ENCODE data around the gene ACACB.

The ACACB gene

DNA sequence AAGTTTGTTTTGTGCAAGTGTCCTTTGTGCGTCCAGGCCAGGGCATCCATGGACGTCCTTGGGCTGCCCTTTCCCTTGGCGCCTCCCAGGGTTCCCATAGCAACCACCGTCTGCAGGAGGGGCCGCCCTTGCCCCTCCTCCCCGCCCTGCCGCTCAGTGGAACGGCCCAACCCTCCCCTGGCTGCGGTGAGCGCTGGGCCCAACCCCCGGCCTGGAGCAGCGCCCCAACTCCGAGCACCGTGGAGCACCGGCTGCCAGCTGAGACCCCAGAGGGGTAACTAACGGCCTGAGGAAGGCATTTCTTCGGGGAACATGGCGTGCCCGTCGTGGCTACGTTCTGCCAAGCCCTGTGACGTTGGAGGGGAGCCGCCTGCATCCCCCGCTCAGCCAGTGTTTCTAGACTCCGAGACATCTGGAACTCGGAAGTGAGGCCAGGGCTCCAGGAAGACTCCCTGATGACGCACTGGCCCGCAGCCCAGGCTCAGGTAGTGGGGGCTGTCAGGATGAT is 5.3 kb upstream of the ACACB start:
- DNase-seq: no peak

DNA sequence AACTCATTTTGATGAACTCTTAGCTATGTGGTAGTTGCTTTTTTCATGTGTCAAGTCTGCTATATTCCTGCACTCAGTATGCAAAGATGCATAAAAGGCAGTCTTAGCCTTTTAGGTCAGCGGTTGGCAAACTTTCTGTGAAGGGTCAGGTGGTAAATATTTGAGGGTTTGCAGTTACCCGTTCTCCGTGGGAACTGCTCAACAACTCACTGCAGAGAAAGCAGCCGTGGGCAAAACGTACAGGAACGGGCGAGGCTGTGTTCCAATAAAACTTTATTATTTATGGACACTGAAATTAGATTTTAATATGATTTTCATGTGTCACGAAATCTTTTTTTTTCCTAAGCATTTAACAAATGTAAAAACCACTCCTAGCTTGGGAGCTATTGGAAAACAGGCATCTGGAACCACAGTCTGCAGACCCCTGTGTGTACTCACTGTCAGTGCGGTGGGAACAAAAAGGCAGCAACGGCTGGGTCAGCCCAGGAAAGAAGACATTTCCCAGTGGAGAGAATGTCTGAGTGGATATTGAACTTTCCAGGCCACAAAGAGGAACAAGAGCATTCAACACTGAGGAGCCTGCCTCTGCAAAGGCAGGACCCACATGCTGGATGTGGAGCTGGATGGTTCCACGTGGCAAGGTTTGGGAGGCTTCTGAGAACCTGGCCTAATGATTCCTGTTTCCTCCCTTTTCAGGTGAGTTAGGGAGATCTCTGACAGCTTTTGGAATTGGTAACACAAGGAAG is 3.5 kb upstream of the ACACB start:
- DNase-seq: no peak

DNA sequence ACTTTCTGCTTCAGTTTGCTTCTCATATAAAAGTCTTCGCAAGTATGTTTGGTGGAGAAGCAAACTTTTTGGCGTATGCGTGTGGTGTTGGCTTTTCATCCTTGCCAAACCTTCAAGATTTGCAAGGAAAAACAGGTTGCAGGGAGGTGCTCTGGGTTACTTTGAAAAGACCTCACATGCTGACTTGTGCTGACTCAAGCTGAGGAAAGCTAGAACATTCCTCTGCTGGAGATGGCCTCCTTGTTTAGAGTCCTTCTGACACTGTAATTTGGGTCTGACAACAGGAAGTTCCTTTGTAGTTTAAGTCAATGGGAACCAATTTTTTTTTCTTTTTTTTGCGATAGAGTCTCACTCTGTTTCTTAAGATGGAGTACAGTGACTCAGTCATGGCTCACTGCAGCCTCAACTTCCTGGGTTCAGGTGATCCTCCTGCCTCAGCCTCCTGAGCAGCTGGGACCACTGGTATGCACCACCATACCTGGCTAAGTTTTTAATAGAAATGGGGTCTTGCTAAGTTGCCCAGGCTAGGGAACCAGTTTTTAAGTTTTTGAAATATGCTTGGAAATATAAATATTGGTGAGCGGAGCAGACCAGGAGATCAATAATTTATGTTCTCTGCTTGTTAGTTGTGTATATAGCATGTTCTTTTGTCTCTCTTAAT is 2.6 kb upstream of the ACACB start:
- DNase-seq: no peak

DNA sequence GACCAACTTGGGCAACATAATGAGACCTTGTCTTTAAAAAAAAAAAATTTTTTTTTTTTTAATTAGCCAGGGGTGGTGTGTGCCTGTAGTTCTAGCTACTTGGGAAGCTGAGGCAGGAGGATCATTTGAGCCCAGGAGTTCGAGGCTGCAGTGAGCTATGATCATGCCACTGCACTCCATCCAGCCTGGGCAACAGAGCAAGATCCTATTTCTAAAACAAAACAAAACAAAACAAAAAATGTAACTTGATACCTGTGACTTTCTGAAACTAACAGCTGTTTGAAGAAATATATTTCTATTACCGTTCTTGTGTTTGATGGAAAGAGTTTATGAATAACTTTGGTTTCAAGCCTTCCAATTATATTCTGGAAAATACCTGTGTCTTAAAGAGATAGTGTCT is 1.7 kb upstream of the ACACB start:
- DNase-seq: no peak

DNA sequence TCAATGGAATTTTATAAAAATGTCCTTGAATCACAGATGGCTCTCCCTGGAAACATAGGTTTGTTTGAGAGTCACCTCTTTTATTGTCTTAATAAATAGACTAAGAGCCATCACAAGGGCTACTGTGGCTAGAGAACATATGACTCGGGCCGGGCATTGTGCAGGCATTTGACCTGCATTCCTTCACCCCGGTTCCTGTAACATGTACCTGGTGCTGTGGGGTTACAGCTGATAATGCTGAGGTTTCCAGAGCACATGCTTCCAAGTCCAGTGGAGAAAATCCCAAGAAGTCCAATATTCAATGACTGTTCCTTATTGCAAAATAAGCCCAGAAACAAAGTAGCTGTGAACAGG is 1.0 kb upstream of the ACACB start:
- no peak for DNase-seq

DNA sequence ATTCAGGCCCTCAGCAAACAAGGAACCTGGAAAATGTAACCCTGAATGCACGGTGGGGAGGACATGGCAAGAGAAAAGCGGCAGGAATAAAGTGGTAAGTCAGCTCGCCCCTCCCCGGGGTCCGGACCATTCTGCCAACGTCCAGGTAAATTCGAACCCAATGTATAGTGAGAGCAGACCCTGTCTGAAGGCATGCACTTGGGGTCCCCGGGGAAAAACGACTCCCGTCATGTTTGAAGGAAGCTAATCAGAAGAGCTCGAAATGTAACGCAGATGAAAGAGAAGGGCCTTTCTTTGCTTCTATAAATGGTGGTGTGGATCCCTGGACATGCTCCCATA is 193 bp downstream of the ACACB start:
- no peak for DNase-seq

DNA sequence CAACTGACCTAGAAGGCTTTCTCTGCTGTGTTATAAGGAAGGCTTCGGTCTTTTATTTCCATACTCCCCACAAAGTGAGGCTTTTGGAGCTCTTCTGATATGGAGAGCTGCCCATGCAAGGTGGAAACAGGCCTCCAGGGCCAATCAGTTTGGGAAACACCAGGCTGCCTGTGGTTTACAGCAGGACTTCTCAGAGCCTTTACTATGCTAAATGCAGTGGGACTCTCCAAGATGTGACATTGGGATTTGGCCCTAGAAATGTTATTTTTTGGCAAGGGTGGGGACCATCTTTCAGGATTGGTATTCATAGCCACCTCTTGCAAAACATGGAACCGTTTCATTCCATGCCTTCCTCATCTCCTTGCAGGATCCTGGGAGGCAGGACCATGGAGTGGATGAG is 3.7 kb downstream of the ACACB start:
- no peak for DNase-seq

DNA sequence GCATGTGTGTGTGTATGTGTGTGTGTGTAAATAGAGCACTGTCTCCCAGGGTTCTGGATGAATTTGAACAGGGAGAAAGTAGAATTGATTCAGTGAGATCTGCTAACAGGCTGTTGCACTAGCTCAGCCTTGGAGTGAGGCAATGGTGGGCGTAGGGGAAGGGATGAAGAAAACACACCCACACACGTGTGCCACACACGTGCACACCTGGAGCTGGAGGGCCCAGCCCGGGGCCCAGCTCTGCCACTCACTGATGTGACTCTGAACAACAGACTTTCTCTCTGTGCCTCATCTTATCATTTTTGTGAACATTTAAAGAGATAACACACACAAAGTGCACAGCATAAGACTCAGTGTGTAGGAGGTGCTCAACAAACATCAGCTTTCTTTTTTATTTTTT is 4.2 kb downstream of the ACACB start:
- DNase-seq: no peak

DNA sequence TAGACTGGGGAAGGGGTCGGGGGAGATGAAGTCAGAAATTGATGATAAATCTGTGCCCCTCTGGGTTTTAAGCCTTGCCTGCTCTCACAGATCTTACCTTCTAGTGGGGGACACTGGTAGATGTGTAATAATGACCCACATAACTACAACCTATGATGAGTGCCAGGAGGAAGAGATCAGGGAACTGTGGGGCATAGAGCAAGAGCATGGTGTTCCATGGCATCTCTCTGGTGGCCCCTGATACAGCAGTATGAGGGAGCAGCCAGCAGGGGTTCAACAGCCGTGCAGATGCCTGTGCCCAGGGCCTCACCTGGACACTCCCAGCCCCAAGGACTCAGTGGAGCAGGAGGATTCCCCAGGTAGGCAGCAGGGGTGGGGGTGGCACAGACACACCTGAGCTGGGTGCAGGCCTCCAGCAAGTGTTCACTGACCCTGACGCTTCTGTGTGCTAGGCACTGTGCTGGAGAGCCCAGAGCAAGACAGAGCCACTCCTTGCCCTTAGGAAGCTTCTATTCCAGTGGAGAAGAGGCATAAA is 5.0 kb downstream of the ACACB start:
- DNase-seq: no peak

DNA sequence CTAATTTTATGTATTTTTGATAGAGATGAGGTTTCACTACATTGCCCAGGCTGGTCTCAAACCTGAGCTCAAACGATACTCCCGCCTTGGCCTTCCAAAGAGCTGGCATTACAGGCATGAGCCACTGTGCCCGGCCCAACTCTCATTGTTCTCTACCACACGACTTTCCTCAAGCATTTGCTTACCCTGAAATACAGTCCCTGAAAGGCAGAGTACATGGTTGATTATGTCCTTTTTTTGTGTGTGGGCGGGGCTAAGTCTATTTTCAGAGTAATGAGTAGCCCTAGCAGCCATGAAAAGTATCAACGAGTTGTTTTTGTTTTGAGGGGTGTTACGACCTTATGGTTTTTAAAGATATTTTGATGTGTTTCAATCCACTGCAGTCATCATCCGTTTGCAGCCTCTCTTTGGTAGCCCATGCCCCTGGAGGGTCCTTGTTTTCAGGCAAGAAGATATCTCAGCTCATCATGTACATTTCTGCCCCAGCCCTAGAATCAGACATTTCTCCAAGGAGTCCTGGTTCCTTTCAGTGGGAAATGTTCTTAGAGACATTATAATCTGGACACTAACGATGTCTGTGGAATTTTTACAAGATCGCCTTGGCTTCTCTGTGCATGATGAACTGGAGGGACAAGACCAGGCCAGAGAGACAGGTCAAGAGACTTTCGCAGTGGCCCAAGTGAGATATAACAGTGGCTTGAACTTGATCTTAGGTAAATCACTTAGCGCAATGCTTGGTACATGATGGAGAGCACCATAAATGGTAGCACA is 8.7 kb downstream of the ACACB start:
- DNase-seq: no peak

DNA sequence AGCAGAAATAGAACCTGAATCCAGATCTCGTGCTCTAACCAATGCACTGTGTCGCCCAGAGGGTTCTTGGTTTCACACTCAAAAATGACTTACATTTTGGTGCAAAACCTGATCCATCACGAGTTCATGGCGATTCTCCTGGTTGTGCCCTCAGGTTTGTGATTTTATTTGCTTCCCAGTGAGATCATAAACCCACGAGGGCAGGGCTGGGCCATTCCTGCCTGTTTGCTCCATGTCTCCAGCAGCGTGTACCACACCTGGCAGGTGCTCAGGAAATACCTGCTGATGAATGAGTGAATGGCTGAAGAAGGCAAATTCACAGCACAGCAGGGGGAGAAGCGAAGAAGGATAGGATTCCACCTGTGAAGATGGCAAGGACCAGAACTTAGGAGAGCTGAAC is 9.4 kb downstream of the ACACB start:
- no peak for DNase-seq

DNA sequence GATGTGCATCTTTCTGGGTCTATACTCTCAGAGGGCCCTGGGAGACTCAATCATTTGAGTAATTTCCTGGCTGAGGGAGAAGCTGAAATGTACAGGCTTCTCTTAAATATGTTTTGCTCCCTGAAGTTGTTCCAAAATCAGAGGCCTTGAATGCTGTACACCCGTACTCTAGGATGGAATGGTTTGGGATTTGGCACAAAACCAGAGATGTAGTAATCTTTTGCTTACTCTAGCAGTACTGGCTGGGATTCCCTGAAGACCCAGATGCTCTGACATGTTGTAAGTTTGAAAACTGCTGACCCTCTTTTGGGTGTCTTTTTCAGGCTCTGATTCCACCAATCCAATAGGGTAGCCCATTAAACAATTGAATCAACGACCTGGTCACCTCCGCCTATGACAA is 10.4 kb downstream of the ACACB start:
- DNase-seq: no peak

DNA sequence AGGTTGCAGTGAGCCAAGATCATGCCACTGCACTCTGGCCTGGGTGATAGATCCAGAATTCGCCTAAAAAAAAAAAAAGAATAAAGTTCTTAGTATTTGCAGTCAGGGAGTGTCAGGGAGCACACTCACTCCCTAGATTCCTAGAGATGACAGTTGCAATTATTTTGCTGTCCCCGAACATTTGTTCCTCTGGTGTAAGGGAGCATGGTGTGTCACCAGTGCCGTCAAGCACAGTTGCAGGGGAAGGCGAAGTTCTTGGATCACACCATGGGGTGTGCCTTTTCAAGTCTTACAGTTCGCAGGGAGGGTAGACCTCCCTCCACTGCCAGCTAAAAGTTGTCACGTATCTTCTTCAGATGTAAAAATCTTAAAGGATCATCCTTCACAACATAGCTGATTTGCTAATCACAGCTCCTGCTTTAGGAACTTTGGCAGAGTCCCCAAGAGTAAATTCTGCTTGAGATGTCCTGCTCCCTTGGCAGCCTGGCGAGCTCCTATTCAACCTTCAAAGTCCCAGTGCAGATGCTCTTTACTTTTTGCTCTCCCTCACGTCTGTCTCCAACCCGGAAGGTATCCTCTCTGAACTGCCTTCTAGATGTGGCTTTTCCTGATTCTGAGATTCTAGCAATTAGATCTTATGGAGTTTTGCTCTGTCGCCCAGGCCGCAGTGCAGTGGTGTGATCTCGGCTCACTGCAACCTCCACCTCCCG is 11.3 kb downstream of the ACACB start:
- no peak for DNase-seq

DNA sequence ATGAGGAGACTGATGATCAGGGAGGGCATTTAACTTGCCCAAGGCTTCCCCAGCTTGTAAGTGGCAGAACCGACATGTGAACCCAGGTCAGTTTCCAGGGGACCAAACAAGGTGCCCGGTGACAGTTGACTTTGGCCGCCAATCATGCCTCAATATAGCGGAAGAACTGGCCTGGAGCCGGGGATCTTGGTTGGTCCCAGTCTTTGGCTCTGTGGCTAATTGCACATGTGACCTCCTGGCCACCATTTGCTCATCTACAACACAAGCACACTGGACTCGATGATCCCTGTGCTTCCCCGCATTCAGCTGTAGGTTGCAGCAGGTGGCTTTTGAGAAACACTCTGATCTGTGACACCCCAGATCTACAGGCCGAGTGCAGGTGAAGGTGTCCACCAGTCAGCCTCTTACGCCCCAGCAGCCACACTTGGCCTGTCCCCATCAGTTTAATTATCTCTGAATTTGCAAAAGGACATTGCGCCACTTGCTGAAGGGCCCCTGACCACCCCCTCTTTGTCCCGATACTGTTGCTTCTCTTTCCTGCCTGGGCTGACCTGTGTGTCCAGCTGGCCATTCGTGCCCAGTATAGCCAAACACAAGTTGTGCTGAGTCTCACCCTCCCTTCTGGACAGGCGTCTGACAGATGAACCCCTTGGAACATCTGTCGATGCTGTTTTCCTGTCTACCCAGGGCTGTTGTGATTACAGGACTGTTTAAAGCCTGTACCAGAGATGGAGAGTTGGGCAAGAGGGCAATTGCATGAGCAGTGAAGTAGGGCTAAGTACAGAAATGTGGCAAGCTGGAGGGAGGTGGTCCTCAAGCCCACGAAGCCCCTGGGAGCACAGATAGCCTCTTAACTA is 14.1 kb downstream of the ACACB start:
- DNase-seq: no peak

DNA sequence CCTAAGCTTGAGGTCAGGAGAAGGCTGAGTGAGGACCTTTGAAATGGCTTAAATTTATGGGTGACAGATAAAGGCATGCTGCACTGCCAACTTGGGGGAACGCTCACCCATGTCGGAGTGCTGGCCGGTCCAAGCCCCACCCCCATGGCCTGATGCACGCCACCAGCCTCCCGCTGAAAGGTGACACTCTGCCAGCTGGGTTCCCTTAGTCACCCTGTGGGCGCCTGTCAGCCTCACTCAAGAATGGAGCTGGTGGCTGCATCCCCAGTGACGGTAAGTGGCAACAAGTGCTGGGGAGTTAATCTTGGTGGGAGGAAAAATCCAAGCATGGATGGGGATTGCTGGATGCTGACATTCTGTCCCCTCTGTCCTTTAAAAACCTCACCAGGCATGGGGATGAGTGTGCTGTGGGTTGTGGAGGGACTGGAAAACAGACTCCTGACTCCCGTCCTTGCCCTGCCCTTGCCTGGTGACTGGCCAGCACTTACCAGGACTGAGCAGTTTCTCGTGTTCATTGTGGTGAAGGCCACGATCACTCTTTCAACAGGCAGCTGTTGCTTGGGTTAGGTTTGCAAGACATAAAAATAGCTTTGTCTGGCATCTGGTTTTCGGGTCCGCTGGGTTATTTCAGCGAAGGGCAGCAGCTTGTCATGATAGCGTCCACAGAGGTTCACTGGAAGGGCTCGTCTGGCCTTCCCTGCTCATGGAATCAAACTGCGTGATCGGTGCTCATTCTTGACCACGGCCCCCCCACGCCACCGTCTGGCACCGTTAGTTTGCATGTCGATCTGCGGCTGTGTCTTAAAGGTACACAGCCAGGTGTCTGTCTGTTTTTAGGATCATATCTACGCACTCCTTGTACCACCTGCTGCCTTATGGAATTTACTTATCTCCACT is 15.0 kb downstream of the ACACB start:
- no peak for DNase-seq

DNA sequence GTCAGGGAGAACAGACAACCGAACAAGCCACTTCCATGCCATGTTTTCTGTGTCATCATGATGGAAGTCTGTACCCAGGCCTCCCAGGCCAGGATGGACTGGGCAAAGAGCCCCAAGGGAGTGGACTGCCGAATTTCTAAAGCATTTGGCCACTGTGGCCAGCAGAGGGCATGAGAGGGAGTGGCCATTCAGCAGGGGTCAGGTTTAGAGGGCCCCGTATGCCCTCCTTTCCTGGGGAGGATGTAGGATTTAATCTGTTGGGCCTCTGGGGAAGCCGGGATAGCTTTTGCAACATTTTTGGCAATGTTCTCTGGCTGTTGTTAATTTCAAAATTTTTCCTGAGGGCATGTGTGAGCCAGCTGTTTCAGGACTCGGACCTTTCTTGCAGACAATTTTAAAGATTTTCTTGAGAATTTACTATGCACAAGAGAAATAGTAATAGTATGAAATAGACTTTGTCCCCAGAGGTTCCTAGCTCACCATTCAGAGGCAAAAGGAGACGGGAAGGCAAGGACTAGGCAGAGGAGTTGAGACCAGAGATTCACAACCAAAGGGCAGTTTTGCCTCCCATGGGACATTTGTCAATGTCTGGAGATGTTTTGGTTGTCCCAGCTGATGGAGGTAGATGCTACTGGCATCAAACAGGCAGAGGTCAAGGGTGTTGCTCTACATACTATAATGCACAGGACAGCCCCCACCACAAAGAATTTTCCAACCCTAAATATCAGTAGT is 18.0 kb downstream of the ACACB start:
- no peak for DNase-seq

DNA sequence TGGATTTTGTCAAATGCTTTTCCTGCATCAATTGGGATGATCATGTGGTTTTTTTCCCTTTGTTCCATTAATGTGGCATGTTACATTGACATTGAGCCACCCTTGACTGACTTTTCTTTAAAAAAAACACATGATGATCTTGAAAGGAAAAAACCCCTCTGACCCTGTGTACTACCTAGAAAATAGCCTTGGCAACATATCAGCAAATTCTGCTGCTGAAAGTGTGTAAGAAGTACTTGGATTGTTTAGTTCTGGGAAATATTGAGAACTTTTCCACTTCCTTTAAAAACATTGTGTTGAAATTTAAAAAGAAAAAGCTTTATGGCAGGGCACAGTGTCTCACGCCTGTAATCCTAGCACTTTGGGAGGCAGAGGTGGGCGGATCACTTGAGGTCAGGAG is 20.7 kb downstream of the ACACB start:
- DNase-seq: no peak

DNA sequence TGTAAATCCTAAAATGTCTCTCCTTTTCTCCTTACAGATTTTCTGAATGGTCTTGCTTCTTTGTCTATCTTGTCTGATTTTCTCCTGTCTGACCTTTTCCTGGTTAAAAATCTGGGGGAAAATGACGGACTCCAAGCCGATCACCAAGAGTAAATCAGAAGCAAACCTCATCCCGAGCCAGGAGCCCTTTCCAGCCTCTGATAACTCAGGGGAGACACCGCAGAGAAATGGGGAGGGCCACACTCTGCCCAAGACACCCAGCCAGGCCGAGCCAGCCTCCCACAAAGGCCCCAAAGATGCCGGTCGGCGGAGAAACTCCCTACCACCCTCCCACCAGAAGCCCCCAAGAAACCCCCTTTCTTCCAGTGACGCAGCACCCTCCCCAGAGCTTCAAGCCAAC is 23.0 kb downstream of the ACACB start:
- no peak for DNase-seq

DNA sequence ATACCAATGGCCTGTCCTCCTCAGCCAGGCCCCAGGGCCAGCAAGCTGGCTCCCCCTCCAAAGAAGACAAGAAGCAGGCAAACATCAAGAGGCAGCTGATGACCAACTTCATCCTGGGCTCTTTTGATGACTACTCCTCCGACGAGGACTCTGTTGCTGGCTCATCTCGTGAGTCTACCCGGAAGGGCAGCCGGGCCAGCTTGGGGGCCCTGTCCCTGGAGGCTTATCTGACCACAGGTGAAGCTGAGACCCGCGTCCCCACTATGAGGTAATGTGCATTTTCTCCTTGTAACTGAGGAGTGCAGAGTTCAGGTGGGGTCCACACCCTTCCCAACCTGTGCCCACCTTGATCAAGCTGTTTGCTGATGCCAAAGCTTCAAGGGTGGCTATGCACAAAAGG is 23.4 kb downstream of the ACACB start:
- DNase-seq: no peak

DNA sequence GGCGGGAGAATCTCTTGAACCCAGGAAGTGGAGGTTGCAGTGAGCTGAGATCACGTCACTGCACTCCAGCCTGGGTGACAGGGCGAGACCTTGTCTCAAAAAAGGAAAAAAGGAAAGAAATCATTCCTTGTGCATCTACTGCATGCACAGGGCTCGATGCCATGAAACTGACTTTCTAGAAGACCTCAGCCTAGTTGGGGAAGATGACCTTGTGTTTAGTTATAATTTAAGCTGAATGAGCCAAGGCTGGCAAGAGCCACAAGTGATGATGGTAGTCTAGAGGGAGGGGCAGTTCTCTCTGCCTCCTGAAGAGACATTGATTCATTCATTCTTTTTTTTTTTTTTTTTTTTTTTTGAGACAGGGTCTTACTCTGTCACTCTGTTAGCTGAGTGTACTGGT is 24.2 kb downstream of the ACACB start:
- DNase-seq: no peak

All from AML-193 (cell line).